H1 (cell line): ENCODE results near the gene PRRC2A. TPM values are rescaled to one million over a fixed set of nuclear protein-coding genes. Genes with fewer than 3 reads are reported as not detected.

Source experiments
- CTCF ChIA-PET: fragments of 300-600 bp; sonication (Branson Sonifier 250); formaldehyde crosslinking; loops from one replicate; lab custom pipeline; 2021; ENCODE audit not compliant: partially characterized antibody; lab: Charles Lee
- POLR2A ChIA-PET: fragments of 300-600 bp; sonication (Branson Sonifier 250); formaldehyde crosslinking; loops from one replicate; lab custom pipeline; 2021; ENCODE audit warnings: inconsistent platforms; ENCODE audit not compliant: partially characterized antibody; lab: Charles Lee
- DNase-seq, 2 experiments: peaks; one replicate each; pipeline versions ENCODE4 v3.0.0 to v3.0.0-alpha.2; 2010 to 2022; ENCODE audit warnings: low spot score in 2 of 2, low read depth in 1 of 2, mixed read lengths in 1 of 2
- FAIRE-seq: peaks from 2 replicates; lab custom pipeline; 2011; peaks lifted over from hg19 to GRCh38; lab: Jason Lieb, UNC
- H2AFZ ChIP-seq: 2 replicates; pipeline ENCODE4 v1.8.1; 2012; ENCODE audit warnings: low read length, inconsistent platforms
- H2AK5ac ChIP-seq: 2 replicates; pipeline ENCODE4 v1.6.1; 2013; ENCODE audit warnings: low read depth, low read length
- H2BK120ac ChIP-seq: replicated peaks from 2 replicates; pipeline ENCODE3; 2013; ENCODE audit warnings: low read depth, low read length, inconsistent platforms
- H2BK12ac ChIP-seq: 2 replicates; pipeline ENCODE4 v1.6.1; 2013; ENCODE audit warnings: low read depth, low read length
- H2BK15ac ChIP-seq: 2 replicates; pipeline ENCODE4 v1.6.1; 2013; ENCODE audit warnings: low read length
- H2BK20ac ChIP-seq: 2 replicates; pipeline ENCODE4 v1.6.1; 2013; ENCODE audit warnings: low read length
- H2BK5ac ChIP-seq: 2 replicates; pipeline ENCODE4 v1.6.1; 2013; ENCODE audit warnings: low read depth, low read length
- H3K14ac ChIP-seq: 2 replicates; pipeline ENCODE4 v1.6.1; 2013; ENCODE audit warnings: inconsistent platforms; ENCODE audit not compliant: insufficient read length
- H3K18ac ChIP-seq: 2 replicates; pipeline ENCODE4 v1.6.1; 2013; ENCODE audit warnings: low read length; ENCODE audit errors: extremely low read depth
- H3K23ac ChIP-seq: 2 replicates; pipeline ENCODE4 v1.6.1; 2013; ENCODE audit warnings: inconsistent platforms; ENCODE audit not compliant: insufficient read length
- H3K23me2 ChIP-seq: 2 replicates; pipeline ENCODE4 v1.6.1; 2013; ENCODE audit warnings: low read depth, low read length
- H3K27ac ChIP-seq: 2 replicates; pipeline ENCODE4 v1.6.1; 2011; ENCODE audit warnings: low read depth, low read length, inconsistent platforms
- H3K27me3 ChIP-seq, 4 experiments: replicated peaks in 1 of 4; 1 replicate in 1 of 4; 2 replicates in 3 of 4; pipeline versions ENCODE4 v1.6.1 to v1.8.1; 2011 to 2013; ENCODE audit warnings: low read length in 3 of 4, mild to moderate bottlenecking in 3 of 4, inconsistent platforms in 2 of 4, mixed read lengths in 2 of 4, moderate library complexity in 1 of 4; ENCODE audit not compliant: control insufficient read depth in 3 of 4, insufficient read depth in 3 of 4; ENCODE audit errors: extremely low read depth in 1 of 4
- H3K36me3 ChIP-seq, 4 experiments: 2 replicates each; pipeline versions ENCODE4 v1.6.1 to v1.8.1; 2011 to 2013; ENCODE audit warnings: mild to moderate bottlenecking in 4 of 4, low read length in 3 of 4, moderate library complexity in 2 of 4, control low read depth in 1 of 4, inconsistent platforms in 1 of 4; ENCODE audit not compliant: insufficient read depth in 4 of 4, control insufficient read depth in 2 of 4
- H3K4ac ChIP-seq: replicated peaks from 2 replicates; pipeline ENCODE3; 2013; ENCODE audit warnings: low read length, low read depth, mixed read lengths, inconsistent platforms; ENCODE audit not compliant: insufficient read length
- H3K4me1 ChIP-seq, 4 experiments: replicated peaks in 1 of 4; 1 replicate in 1 of 4; 2 replicates in 3 of 4; pipeline versions ENCODE4 v1.6.1 to v1.8.1; 2011 to 2013; ENCODE audit warnings: low read length in 3 of 4, inconsistent platforms in 2 of 4, mixed read lengths in 1 of 4; ENCODE audit not compliant: insufficient read depth in 4 of 4, control insufficient read depth in 3 of 4
- H3K4me2 ChIP-seq, 2 experiments: 2 replicates each; pipeline versions ENCODE4 v1.6.1 to v1.8.1; 2011 to 2013; ENCODE audit warnings: low read depth in 2 of 2, low read length in 2 of 2, control low read depth in 1 of 2, inconsistent platforms in 1 of 2, mild to moderate bottlenecking in 1 of 2; ENCODE audit not compliant: insufficient read depth in 1 of 2
- H3K4me3 ChIP-seq, 4 experiments: fragments of 200-600, 300-600 bp in 1 of 4; sonication (generic), shearing (Covaris generic), sonication (Bioruptor Twin) in 1 of 4; 2 replicates each; pipeline versions ENCODE4 v1.5.1 to v1.8.1; 2011 to 2016; ENCODE audit warnings: low read length in 4 of 4, low read depth in 3 of 4, control low read depth in 2 of 4, inconsistent platforms in 2 of 4, mild to moderate bottlenecking in 2 of 4, mixed read lengths in 1 of 4, moderate library complexity in 1 of 4; ENCODE audit not compliant: insufficient read depth in 2 of 4; ENCODE audit errors: extremely low read depth in 1 of 4
- H3K56ac ChIP-seq: replicated peaks from 2 replicates; pipeline ENCODE3; 2013; ENCODE audit warnings: low read depth, mild to moderate bottlenecking, mixed read lengths, low read length, inconsistent platforms; ENCODE audit not compliant: insufficient read length
- H3K79me1 ChIP-seq: 2 replicates; pipeline ENCODE4 v1.6.1; 2013; ENCODE audit warnings: low read depth, low read length, control low read depth
- H3K79me2 ChIP-seq, 2 experiments: 2 replicates each; pipeline versions ENCODE4 v1.6.1 to v1.8.1; 2012 to 2013; ENCODE audit warnings: low read length in 2 of 2, mild to moderate bottlenecking in 2 of 2, inconsistent platforms in 1 of 2; ENCODE audit not compliant: insufficient read depth in 2 of 2, control insufficient read depth in 1 of 2
- H3K9ac ChIP-seq, 4 experiments: replicated peaks in 1 of 4; 1 replicate in 1 of 4; 2 replicates in 3 of 4; pipeline versions ENCODE4 v1.6.1 to v1.8.1; 2011 to 2013; ENCODE audit warnings: low read depth in 3 of 4, low read length in 3 of 4, control low read depth in 2 of 4, mild to moderate bottlenecking in 2 of 4, moderate library complexity in 2 of 4, inconsistent platforms in 1 of 4; ENCODE audit errors: extremely low read depth in 1 of 4
- H3K9me3 ChIP-seq, 2 experiments: 2 replicates each; pipeline versions ENCODE4 v1.6.1 to v1.8.1; 2012 to 2013; ENCODE audit warnings: mild to moderate bottlenecking in 2 of 2, moderate library complexity in 2 of 2, control low read depth in 1 of 2, inconsistent platforms in 1 of 2, low read depth in 1 of 2, low read length in 1 of 2, mixed read lengths in 1 of 2; ENCODE audit not compliant: insufficient read depth in 2 of 2
- H4K20me1 ChIP-seq, 2 experiments: replicated peaks in 1 of 2; 2 replicates each; pipeline versions ENCODE3 to v1.8.1; 2011 to 2013; ENCODE audit warnings: inconsistent platforms in 2 of 2, low read length in 2 of 2, mild to moderate bottlenecking in 1 of 2; ENCODE audit not compliant: insufficient read depth in 2 of 2, control insufficient read depth in 1 of 2
- H4K5ac ChIP-seq: 2 replicates; pipeline ENCODE4 v1.6.1; 2013; ENCODE audit warnings: low read length, low read depth, mixed read lengths, inconsistent platforms; ENCODE audit not compliant: insufficient read length
- H4K8ac ChIP-seq: 2 replicates; pipeline ENCODE4 v1.8.0; 2013; ENCODE audit warnings: mild to moderate bottlenecking, moderate library complexity, low read length, inconsistent platforms; ENCODE audit not compliant: insufficient read depth; ENCODE audit errors: extremely low read depth
- H4K91ac ChIP-seq: replicated peaks from 2 replicates; pipeline ENCODE3; 2013; ENCODE audit warnings: low read length, mixed read lengths, inconsistent platforms; ENCODE audit not compliant: insufficient read length
- ASH2L ChIP-seq: fragments of 200-600, 300-600 bp; sonication (generic); IDR thresholded peaks from one replicate; pipeline ENCODE4 v1.7.1; 2017; ENCODE audit warnings: low read length
- ATF2 ChIP-seq: IDR thresholded peaks from 2 replicates; pipeline ENCODE4 v1.6.1; 2012; ENCODE audit warnings: low read length, inconsistent platforms
- CBX8 ChIP-seq: fragments of 300-800, 300-1000 bp; sonication (generic); IDR thresholded peaks from 2 replicates; pipeline ENCODE4 v1.7.1; 2016; ENCODE audit warnings: low read depth, low read length, borderline replicate concordance
- CTBP2 ChIP-seq: IDR thresholded peaks from 2 replicates; pipeline ENCODE4 v1.7.0; 2011; ENCODE audit warnings: borderline replicate concordance, mild to moderate bottlenecking, moderate library complexity, mixed read lengths, low read length; ENCODE audit not compliant: insufficient read depth, insufficient read length
- HDAC2 ChIP-seq, 2 experiments: fragments of 300-600 bp in 1 of 2; sonication (generic) in 1 of 2; IDR thresholded peaks; 2 replicates each; pipeline ENCODE4 v1.6.1; 2011 to 2012; ENCODE audit warnings: low read depth in 2 of 2, low read length in 2 of 2, mild to moderate bottlenecking in 2 of 2, moderate library complexity in 2 of 2, borderline replicate concordance in 1 of 2, inconsistent platforms in 1 of 2
- RFX5 ChIP-seq: IDR thresholded peaks from 2 replicates; pipeline ENCODE4 v1.6.1; 2011; ENCODE audit warnings: low read depth, low read length, improper control_type of control experiment, borderline replicate concordance
- RXRA ChIP-seq: IDR thresholded peaks from 2 replicates; pipeline ENCODE4 v1.6.1; 2011; ENCODE audit warnings: low read depth, mild to moderate bottlenecking, low read length, moderate library complexity; ENCODE audit not compliant: insufficient read depth
- SIRT6 ChIP-seq: IDR thresholded peaks from one replicate; pipeline ENCODE4 v1.7.1; 2012; ENCODE audit warnings: low read length, inconsistent platforms
- WGBS, 2 experiments: shearing (Covaris generic) in 1 of 2; methylation state at CpG; one replicate each; pipeline versions ENCODE4 v1.1.6 to v1.1.7; 2013 to 2015; ENCODE audit warnings: low lambda C conversion rate in 2 of 2, mixed read lengths in 2 of 2, inconsistent platforms in 1 of 2, low coverage in 1 of 2, missing lambda C conversion rate in 1 of 2; ENCODE audit not compliant: insufficient replicate concordance in 2 of 2, insufficient coverage in 1 of 2, insufficient read length in 1 of 2; ENCODE audit errors: extremely low coverage in 1 of 2, missing lambda C conversion rate in 1 of 2; 5-methylcytosine and 5-hydroxymethylcytosine counted together
- polyA plus RNA-seq, 7 experiments: library from polyadenylated mRNA; depleted of rRNA in 3 of 7; stranded (reverse) in 5 of 7; unstranded in 2 of 7; fragments of >200 nt in 5 of 7; fragments of 200-250 nt in 2 of 7; gene quantifications; 1 replicate in 5 of 7; 2 replicates in 1 of 7; 4 replicates in 1 of 7; pipeline versions ENCODE4 v1.2.1 to v1.2.3, GENCODE V29; 2011 to 2013; ENCODE audit warnings: missing spikeins in 2 of 7, mixed read lengths in 2 of 7
- total RNA-seq: library from RNA; stranded (reverse); fragmentation: NEBNext Ultra II Directional; extraction: Animal tissue kit (Norgen Biotek cat#: 25700); gene quantifications from 2 replicates; pipeline ENCODE4 v1.2.1, GENCODE V29; 2021

The PRRC2A gene
- total and polyA plus RNA-seq, 2 of the 8 experiments (the other 6 are each of a cell fraction or from before 2014, with no cell fraction given) = 118 to 300 TPM

GRCh38 chr6:31642798-31643570 is 22.5 kb downstream of the PRRC2A start:
- H3K27me3 ChIP-seq = no peaks in the 10 kb centered on the region
- H2BK5ac ChIP-seq = no peak overlapping the region
- no peak overlapping the region for H3K56ac ChIP-seq
- H3K4me2 ChIP-seq = no peak overlapping the region
- H3K9ac ChIP-seq = no peak overlapping the region
- CTCF ChIA-PET = interaction anchor here (0.7 to 1.9 kb wide), 7 partner anchors 9 to 169 kb away, joined by 3 to 6 read pairs (median 4); no protein-coding TSS in a partner anchor
- peaks cover 6% of the 10 kb centered on the region in 2 experiments for H4K20me1 ChIP-seq
- H3K9me3 ChIP-seq = no peaks in the 10 kb centered on the region
- no peak for FAIRE-seq
- no peaks in the 10 kb centered on the region for H3K23me2 ChIP-seq
- H2BK120ac ChIP-seq = no peak overlapping the region
- no peak overlapping the region for H3K23ac ChIP-seq
- H3K79me1 ChIP-seq = no peaks in the 10 kb centered on the region; the same call in none of the 2 replicates
- H3K27ac ChIP-seq = no peak overlapping the region
- no peak overlapping the region for H3K18ac ChIP-seq
- no peak overlapping the region for H2BK15ac ChIP-seq
- no peaks in the 10 kb centered on the region for H3K4me1 ChIP-seq
- no peak overlapping the region for H3K14ac ChIP-seq
- H3K79me2 ChIP-seq = no peaks in the 10 kb centered on the region
- H2BK20ac ChIP-seq = no peak overlapping the region
- no peak overlapping the region for H2BK12ac ChIP-seq
- no peak overlapping the region for H2AFZ ChIP-seq
- no peak overlapping the region for H3K4ac ChIP-seq
- no peak overlapping the region for H4K91ac ChIP-seq
- no peak overlapping the region for H4K5ac ChIP-seq
- no peak overlapping the region for H4K8ac ChIP-seq
- DNase-seq = no peak
- POLR2A ChIA-PET = interaction anchor here (0.6 to 34.9 kb wide), 9 partner anchors 7 to 164 kb away, joined by 3 to 883 read pairs (median 4); partner anchors contain the start of genes APOM, BAG6, C6orf47 and CSNK2B
- H2AK5ac ChIP-seq = no peak overlapping the region
- H3K36me3 ChIP-seq = peaks cover 47 to 92% (median 71%) of the 10 kb centered on the region in 4 experiments
- WGBS, 2 experiments = 93% methylated on average over 4 of the region's 6 CpGs; no CpG with 5 or more reads in 1 of the 2 experiments
- no peak overlapping the region for H3K4me3 ChIP-seq
- TF ChIP-seq ASH2L = no peak
- no peak for TF ChIP-seq HDAC2 (IDR thresholded peaks at IDR 0.05; ENCODE audit: borderline replicate concordance in 1 of 2, low read depth in 2 of 2, low read length in 2 of 2)
- no peak for TF ChIP-seq ATF2
- no peak for TF ChIP-seq CBX8
- no peak for TF ChIP-seq RXRA
- no peak for TF ChIP-seq CTBP2
- no peak for TF ChIP-seq RFX5
- TF ChIP-seq SIRT6 = no peak
